Activated naive CD8-positive, alpha-beta T cell (primary cell): Measurements from ENCODE around the gene XRN2.
"Not testable (repeated sequence)": the region's sequence is repeated elsewhere in the genome, so short reads cannot be mapped to it uniquely, and the experiment has no call there.

Experiments used
- H3K27ac Mint-ChIP-seq: one replicate; pipeline ENCODE4 v1.8.0; 2021; ENCODE audit warnings: mixed read lengths
- H3K27me3 Mint-ChIP-seq: one replicate; pipeline ENCODE4 v1.8.0; 2021; ENCODE audit warnings: mixed read lengths
- H3K36me3 Mint-ChIP-seq: one replicate; pipeline ENCODE4 v1.8.0; 2021; ENCODE audit warnings: mixed read lengths
- H3K4me1 Mint-ChIP-seq: one replicate; pipeline ENCODE4 v1.8.0; 2021; ENCODE audit warnings: low read depth, mixed read lengths
- H3K4me3 Mint-ChIP-seq: one replicate; pipeline ENCODE4 v1.8.0; 2021; ENCODE audit warnings: mild to moderate bottlenecking, mixed read lengths
- H3K9me3 Mint-ChIP-seq: one replicate; pipeline ENCODE4 v1.8.0; 2021; ENCODE audit warnings: low read depth, mixed read lengths

XRN2 gene

GRCh38 chr20:21395051-21395665, 92.0 kb downstream of the XRN2 start:
- H3K4me1 Mint-ChIP-seq = peaks cover 30% of the 10 kb centered on the region
- no peak overlapping the region for H3K27ac Mint-ChIP-seq
- H3K36me3 Mint-ChIP-seq = peaks cover 15% of the 10 kb centered on the region
- H3K4me3 Mint-ChIP-seq = peak overlapping the region; percentile 76
- peaks cover 55% of the 10 kb centered on the region for H3K27me3 Mint-ChIP-seq
- peaks cover 9% of the 10 kb centered on the region for H3K9me3 Mint-ChIP-seq

- Mint-ChIP-seq H3K36me3 (peaks cover 12% of the 10 kb centered on the region), H3K4me1 (peaks cover 30% of the 10 kb centered on the region), H3K27ac (no peak overlapping the region), H3K9me3 (peaks cover 9% of the 10 kb centered on the region), H3K4me3 (peak overlapping the region; percentile 76), H3K27me3 (peaks cover 62% of the 10 kb centered on the region)
Observed at GRCh38 chr20:21395666-21396598, 92.8 kb downstream of the XRN2 start.

- peaks cover 26% of the 10 kb centered on the region for H3K4me1 Mint-ChIP-seq
- H3K27me3 Mint-ChIP-seq = peaks cover 62% of the 10 kb centered on the region
- no peak overlapping the region for H3K4me3 Mint-ChIP-seq
- H3K27ac Mint-ChIP-seq = no peak overlapping the region
- peaks cover 9% of the 10 kb centered on the region for H3K9me3 Mint-ChIP-seq
- peaks cover 9% of the 10 kb centered on the region for H3K36me3 Mint-ChIP-seq
Observed at GRCh38 chr20:21396599-21397340, 93.6 kb downstream of the XRN2 start.

GRCh38 chr20:21397341-21398108, 94.4 kb downstream of the XRN2 start, which contains the start of gene NKX2-4:
TSS of gene NKX2-4 (minus strand) at chr20:21397526. CDS start at chr20:21397399, 127 bp downstream.
- H3K4me3 Mint-ChIP-seq = peak within 1 kb of the TSS; percentile 57
- H3K9me3 Mint-ChIP-seq = peaks cover 9% of the 10 kb centered on the region
- H3K27ac Mint-ChIP-seq = peak within 1 kb of the TSS; percentile 28
- H3K36me3 Mint-ChIP-seq = peaks cover 6% of the 10 kb centered on the region
- peaks cover 57% of the 10 kb centered on the region for H3K27me3 Mint-ChIP-seq
- peaks cover 21% of the 10 kb centered on the region for H3K4me1 Mint-ChIP-seq

GRCh38 chr20:21398109-21399004, 95.2 kb downstream of the XRN2 start:
- Mint-ChIP-seq H3K9me3 (peaks cover 9% of the 10 kb centered on the region), H3K4me1 (peaks cover 14% of the 10 kb centered on the region), H3K27ac (peak overlapping the region; percentile 28), H3K36me3 (peaks cover 4% of the 10 kb centered on the region), H3K4me3 (peak overlapping the region; percentile 57), H3K27me3 (peaks cover 51% of the 10 kb centered on the region)

- Mint-ChIP-seq H3K27me3 (peaks cover 54% of the 10 kb centered on the region), H3K36me3 (peaks cover 4% of the 10 kb centered on the region), H3K4me1 (peaks cover 13% of the 10 kb centered on the region), H3K27ac (peak overlapping the region; percentile 34), H3K9me3 (peaks cover 9% of the 10 kb centered on the region), H3K4me3 (no peak overlapping the region)
Observed at GRCh38 chr20:21399005-21399475, 95.9 kb downstream of the XRN2 start.

GRCh38 chr20:21411725-21412124, 108.6 kb downstream of the XRN2 start:
- Mint-ChIP-seq H3K9me3 (peaks cover 18% of the 10 kb centered on the region), H3K27ac (no peak overlapping the region), H3K27me3 (peaks cover 11% of the 10 kb centered on the region), H3K36me3 (peaks cover 32% of the 10 kb centered on the region), H3K4me3 (no peak overlapping the region), H3K4me1 (peaks cover 29% of the 10 kb centered on the region)

- peaks cover 36% of the 10 kb centered on the region for H3K36me3 Mint-ChIP-seq
- H3K27ac Mint-ChIP-seq, H3K27me3 Mint-ChIP-seq: not testable (repeated sequence)
- peak overlapping the region; percentile 36 for H3K4me3 Mint-ChIP-seq
- H3K9me3 Mint-ChIP-seq = peaks cover 27% of the 10 kb centered on the region
- H3K4me1 Mint-ChIP-seq = peaks cover 29% of the 10 kb centered on the region
Observed at GRCh38 chr20:21413996-21414395, 110.9 kb downstream of the XRN2 start.

- Mint-ChIP-seq H3K9me3 (peaks cover 33% of the 10 kb centered on the region), H3K36me3 (peaks cover 36% of the 10 kb centered on the region), H3K4me1 (peaks cover 15% of the 10 kb centered on the region)
- H3K27ac Mint-ChIP-seq, H3K4me3 Mint-ChIP-seq, H3K27me3 Mint-ChIP-seq: not testable (repeated sequence)
Observed at GRCh38 chr20:21419147-21419546, 116.0 kb downstream of the XRN2 start.

GRCh38 chr20:21421601-21422236, 118.6 kb downstream of the XRN2 start:
- H3K27ac Mint-ChIP-seq = no peak overlapping the region
- peaks cover 35% of the 10 kb centered on the region for H3K36me3 Mint-ChIP-seq
- H3K4me3 Mint-ChIP-seq = no peak overlapping the region
- no peaks in the 10 kb centered on the region for H3K27me3 Mint-ChIP-seq
- H3K9me3 Mint-ChIP-seq = peaks cover 49% of the 10 kb centered on the region
- no peaks in the 10 kb centered on the region for H3K4me1 Mint-ChIP-seq

- H3K9me3 Mint-ChIP-seq = peaks cover 43% of the 10 kb centered on the region
- not testable (repeated sequence) for H3K4me3 Mint-ChIP-seq, H3K4me1 Mint-ChIP-seq
Observed at GRCh38 chr20:21423712-21424111, 120.6 kb downstream of the XRN2 start.

GRCh38 chr20:21424846-21425245, 121.7 kb downstream of the XRN2 start:
- Mint-ChIP-seq H3K27me3 (peaks cover 1% of the 10 kb centered on the region), H3K4me3 (no peak overlapping the region), H3K9me3 (peaks cover 35% of the 10 kb centered on the region)

More at GRCh38 chr20:21423712-21424111, 120.6 kb downstream of the XRN2 start:
- H3K27me3 Mint-ChIP-seq, H3K27ac Mint-ChIP-seq: not testable (repeated sequence)
- H3K36me3 Mint-ChIP-seq = peaks cover 33% of the 10 kb centered on the region

GRCh38 chr20:21430020-21430419, 126.9 kb downstream of the XRN2 start:
- H3K4me1 Mint-ChIP-seq = no peaks in the 10 kb centered on the region
- peaks cover 11% of the 10 kb centered on the region for H3K36me3 Mint-ChIP-seq
- H3K27me3 Mint-ChIP-seq = peaks cover 3% of the 10 kb centered on the region
- H3K9me3 Mint-ChIP-seq = peaks cover 16% of the 10 kb centered on the region
- H3K27ac Mint-ChIP-seq = no peak overlapping the region
- no peak overlapping the region for H3K4me3 Mint-ChIP-seq

More at GRCh38 chr20:21424846-21425245, 121.7 kb downstream of the XRN2 start:
- Mint-ChIP-seq H3K4me1 (no peaks in the 10 kb centered on the region), H3K27ac (no peak overlapping the region), H3K36me3 (peaks cover 29% of the 10 kb centered on the region)
